Adipocyte (in vitro differentiated cells): ENCODE measurements around the gene AKR1B1.

Experiments
- DNase-seq: peaks from one replicate; pipeline ENCODE4 v3.0.0-alpha.2; 2015; ENCODE audit warnings: low read depth
- H3K27me3 ChIP-seq: replicated peaks from 2 replicates; pipeline ENCODE4 v1.7.0; 2013; ENCODE audit warnings: mild to moderate bottlenecking, low read length, moderate library complexity; ENCODE audit not compliant: control insufficient read depth, insufficient read depth
- H3K36me3 ChIP-seq: 2 replicates; pipeline ENCODE4 v1.7.0; 2013; ENCODE audit warnings: low read length, mild to moderate bottlenecking, moderate library complexity; ENCODE audit not compliant: control insufficient read depth, insufficient read depth, severe bottlenecking
- H3K4me1 ChIP-seq: 2 replicates; pipeline ENCODE4 v1.7.0; 2013; ENCODE audit warnings: mild to moderate bottlenecking, low read length, moderate library complexity; ENCODE audit not compliant: control insufficient read depth, insufficient read depth
- H3K4me3 ChIP-seq: 2 replicates; pipeline ENCODE4 v1.7.0; 2013; ENCODE audit warnings: mild to moderate bottlenecking, low read length, moderate library complexity
- H3K9ac ChIP-seq: 2 replicates; pipeline ENCODE4 v1.7.0; 2013; ENCODE audit warnings: mild to moderate bottlenecking, low read length, moderate library complexity
- H3K9me3 ChIP-seq: 2 replicates; pipeline ENCODE4 v1.7.0; 2013; ENCODE audit warnings: mild to moderate bottlenecking, low read length, moderate library complexity; ENCODE audit not compliant: control insufficient read depth

Gene AKR1B1

DNA sequence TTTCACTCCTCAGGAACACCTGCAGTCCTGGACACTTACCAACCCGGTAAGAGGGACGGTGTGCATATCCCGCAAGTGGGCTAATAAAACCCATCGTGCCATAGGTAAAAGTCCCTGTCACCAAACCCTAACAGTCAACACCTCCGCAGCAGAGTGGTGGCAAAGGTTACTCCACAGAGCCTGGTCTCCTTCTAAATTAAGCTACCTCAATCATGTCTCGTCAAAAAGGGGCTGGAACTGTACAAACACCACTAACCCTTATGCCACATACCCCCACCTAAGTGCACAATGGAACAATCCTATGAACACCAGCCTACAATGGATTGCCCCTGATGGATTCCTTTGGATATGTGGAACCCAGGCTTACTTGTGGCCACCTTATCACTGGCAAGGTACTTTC lies 9.6 kb upstream of the AKR1B1 start:
- no peaks in the 10 kb centered on the region for H3K27me3 ChIP-seq
- H3K9ac ChIP-seq, result no peak overlapping the region
- no peaks in the 10 kb centered on the region for H3K36me3 ChIP-seq
- H3K9me3 ChIP-seq, result peaks cover 18% of the 10 kb centered on the region
- H3K4me3 ChIP-seq, result no peak overlapping the region
- H3K4me1 ChIP-seq, result peaks cover 10% of the 10 kb centered on the region
- DNase-seq, result no peak

DNA sequence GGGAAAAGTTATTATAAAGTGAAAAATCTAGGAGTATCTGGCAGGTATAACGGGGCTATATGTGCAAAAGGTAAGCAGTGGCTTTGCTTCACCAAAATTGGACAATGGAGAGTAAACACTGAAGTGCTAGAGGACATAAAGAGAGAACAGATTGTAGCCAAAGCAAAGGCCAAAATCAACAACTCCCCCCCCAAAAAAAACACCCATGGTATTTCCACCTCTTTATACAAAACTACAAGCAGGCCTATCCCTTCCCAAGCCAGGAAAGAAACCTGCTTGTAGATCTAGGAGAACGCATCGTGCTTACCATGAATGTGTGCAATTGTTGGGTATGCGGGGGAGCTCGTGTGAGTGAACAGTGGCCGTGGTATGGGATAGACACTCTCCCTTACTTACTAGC lies 9.2 kb upstream of the AKR1B1 start:
- Histone ChIP-seq H3K4me1 (peaks cover 7% of the 10 kb centered on the region), H3K9ac (no peak overlapping the region), H3K9me3 (peaks cover 18% of the 10 kb centered on the region), H3K36me3 (no peaks in the 10 kb centered on the region), H3K27me3 (no peaks in the 10 kb centered on the region), H3K4me3 (no peak overlapping the region)
- DNase-seq, result no peak

DNA sequence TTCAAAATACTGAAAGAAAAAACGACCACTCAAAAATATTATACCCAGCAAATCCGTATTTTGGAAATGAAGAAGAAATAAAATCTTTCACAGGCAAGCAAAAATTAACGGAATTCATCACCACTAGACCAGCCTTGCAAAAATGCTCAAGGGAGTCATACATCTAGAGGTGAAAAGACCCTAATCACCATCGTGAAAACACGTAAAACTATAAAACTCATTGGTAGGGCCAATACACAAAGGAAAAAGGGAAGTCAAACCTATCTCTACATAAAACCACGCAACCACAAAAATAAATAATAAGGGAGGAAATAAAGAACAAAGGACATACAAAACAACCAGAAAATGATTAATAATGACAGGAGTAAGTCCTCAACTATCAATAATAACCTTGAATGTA lies 6.6 kb upstream of the AKR1B1 start:
- no peak overlapping the region for H3K9ac ChIP-seq
- peaks cover 16% of the 10 kb centered on the region for H3K4me1 ChIP-seq
- no peak for DNase-seq
- no peaks in the 10 kb centered on the region for H3K36me3 ChIP-seq
- no peak overlapping the region for H3K4me3 ChIP-seq
- H3K9me3 ChIP-seq, result peaks cover 18% of the 10 kb centered on the region
- no peaks in the 10 kb centered on the region for H3K27me3 ChIP-seq

DNA sequence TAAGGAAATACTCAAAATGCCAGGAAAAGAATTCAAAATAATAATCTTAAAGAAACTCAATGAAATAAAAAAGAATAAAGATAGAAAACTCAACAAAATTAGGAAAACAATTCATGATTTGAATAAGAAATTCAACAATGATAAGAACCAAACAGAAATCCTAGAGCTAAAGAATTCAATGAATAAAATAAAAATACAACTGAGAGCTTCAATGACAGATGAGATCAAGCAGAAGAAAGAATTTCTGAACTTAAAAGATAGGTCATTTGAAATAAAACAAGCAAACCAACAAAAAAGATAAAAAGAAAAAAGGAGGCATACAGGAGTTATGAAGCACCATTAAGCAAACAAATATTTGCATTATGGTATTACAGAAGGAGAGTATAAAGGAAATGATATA lies 5.6 kb upstream of the AKR1B1 start:
- Histone ChIP-seq H3K4me3 (no peak overlapping the region), H3K36me3 (no peaks in the 10 kb centered on the region), H3K9me3 (peaks cover 18% of the 10 kb centered on the region)

DNA sequence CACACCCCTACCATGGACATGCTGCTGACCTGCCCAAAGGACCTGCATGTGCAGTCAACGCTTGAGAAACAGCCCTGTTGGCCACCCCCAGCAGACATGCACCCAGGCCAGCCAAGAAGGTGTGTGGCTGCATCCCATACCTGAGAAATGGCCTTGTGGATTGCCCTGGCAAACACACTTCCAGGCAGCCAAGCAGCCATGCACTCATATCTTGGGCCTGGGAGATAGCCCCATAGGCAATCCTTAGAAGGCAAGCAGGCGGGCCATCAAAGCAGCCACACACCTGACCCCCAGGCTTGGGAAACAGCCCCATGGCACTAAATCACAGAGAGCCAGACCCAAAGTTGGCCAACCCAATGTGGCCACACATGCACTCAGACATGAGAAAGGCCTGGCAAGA lies 4.9 kb upstream of the AKR1B1 start:
- Histone ChIP-seq H3K9ac (no peak overlapping the region), H3K27me3 (no peaks in the 10 kb centered on the region), H3K9me3 (peaks cover 18% of the 10 kb centered on the region), H3K4me3 (no peak overlapping the region), H3K36me3 (no peaks in the 10 kb centered on the region), H3K4me1 (peaks cover 29% of the 10 kb centered on the region)
- no peak for DNase-seq

More for the DNA sequence above, 5.6 kb upstream of the AKR1B1 start:
- Histone ChIP-seq H3K4me1 (peaks cover 26% of the 10 kb centered on the region), H3K27me3 (no peaks in the 10 kb centered on the region), H3K9ac (no peak overlapping the region)
- DNase-seq, result no peak

DNA sequence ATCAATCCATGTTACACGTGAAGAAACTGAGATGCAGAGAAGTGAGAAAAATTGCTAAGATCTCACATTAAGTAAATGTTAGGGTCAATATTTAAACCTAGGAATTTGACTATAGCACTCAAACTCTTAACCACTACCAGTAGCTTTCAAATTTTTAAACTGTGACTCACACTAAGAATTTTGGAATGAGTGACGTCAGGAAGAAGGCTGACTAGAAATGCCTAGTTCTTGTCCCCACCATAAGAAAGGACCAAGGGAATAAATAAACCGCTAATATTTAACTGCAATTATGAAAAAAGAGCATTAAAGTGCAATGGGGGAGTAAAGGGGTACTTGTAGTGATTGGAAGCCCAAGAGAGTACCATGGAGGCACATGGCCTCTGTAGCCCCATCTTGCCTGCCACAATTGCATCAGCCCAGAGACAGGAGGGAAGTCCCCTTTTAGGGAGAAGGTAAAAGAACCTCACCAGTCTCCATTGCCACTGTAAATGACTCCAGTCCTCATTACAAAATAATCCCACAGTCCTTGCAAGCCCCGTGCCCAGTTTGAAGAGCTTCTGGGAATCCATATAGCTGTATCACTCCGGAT lies 3.5 kb upstream of the AKR1B1 start:
- no peak overlapping the region for H3K9ac ChIP-seq
- no peaks in the 10 kb centered on the region for H3K27me3 ChIP-seq
- H3K4me1 ChIP-seq, result peaks cover 37% of the 10 kb centered on the region
- no peak overlapping the region for H3K4me3 ChIP-seq
- H3K9me3 ChIP-seq, result peaks cover 18% of the 10 kb centered on the region
- H3K36me3 ChIP-seq, result no peaks in the 10 kb centered on the region
- peak; percentile 68 for DNase-seq

DNA sequence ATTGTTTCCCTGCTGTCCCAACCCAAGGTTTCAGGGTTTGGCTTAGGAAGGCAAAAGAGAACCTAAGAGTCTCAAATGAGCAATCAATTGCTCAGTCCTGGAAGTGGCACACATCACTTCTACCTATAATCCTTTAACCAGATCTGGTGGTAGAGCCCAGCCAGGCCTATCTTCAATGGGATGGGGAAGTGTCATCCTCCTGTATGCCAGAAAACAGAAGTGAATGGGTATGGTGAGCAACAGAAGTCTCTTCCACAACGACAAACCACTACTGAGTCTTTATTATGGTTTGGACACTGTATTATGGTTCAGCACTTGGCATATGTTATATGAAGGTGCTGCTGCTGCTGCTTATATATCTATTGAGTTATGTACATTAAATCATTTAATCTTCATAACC lies 3.0 kb upstream of the AKR1B1 start:
- Histone ChIP-seq H3K9ac (no peak overlapping the region), H3K9me3 (peaks cover 18% of the 10 kb centered on the region), H3K36me3 (no peaks in the 10 kb centered on the region), H3K27me3 (no peaks in the 10 kb centered on the region), H3K4me1 (peaks cover 40% of the 10 kb centered on the region), H3K4me3 (no peak overlapping the region)
- no peak for DNase-seq

DNA sequence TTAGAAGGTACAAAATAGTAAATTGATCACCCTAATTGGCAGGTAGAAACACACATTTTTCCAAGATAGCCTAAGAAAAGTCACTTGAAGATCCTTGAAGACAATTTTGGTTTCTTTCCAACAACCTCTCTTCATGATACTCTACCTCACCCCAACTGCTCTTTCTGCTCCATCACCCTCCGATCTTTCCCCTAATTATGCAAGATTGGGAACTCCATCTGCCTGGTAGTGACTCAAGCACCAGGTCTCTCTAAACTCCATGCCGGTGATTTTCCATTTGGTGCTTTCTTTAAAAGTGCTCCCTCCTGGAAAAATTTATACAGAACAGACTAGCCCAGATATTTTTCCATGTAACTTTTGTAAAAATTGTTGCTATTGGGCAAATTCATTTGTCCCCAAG lies 1.1 kb upstream of the AKR1B1 start:
- peaks cover 40% of the 10 kb centered on the region for H3K4me1 ChIP-seq
- peaks cover 4% of the 10 kb centered on the region for H3K36me3 ChIP-seq
- no peak for DNase-seq
- peaks cover 9% of the 10 kb centered on the region for H3K9me3 ChIP-seq
- peak overlapping the region; percentile 88 for H3K9ac ChIP-seq
- H3K27me3 ChIP-seq, result no peaks in the 10 kb centered on the region
- peak overlapping the region; percentile 91 for H3K4me3 ChIP-seq

DNA sequence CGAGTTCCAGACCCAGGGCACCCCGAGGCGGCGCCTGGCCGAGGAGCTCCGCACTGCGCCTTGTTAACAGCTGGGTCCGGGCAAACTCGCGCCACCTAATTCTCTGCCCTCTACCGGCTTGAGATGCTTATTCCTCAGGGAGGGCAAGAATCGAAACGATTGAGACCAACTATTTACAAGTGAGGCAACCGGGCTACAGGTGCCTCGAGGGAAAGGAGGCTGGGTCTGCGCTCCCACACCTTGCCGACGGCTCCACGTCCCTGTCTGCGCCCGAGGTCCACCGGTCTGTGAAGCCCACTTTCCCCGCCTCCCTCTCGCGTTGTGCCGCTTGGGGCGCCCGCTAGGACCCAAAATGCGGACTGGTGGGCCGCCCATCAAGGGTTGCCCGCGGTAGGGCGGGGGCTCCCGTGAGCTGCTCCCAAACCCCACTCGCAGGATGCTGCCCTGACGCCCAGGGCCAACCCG lies 527 bp downstream of the AKR1B1 start:
- Histone ChIP-seq H3K9ac (peak overlapping the region; percentile 88), H3K27me3 (no peaks in the 10 kb centered on the region), H3K4me1 (peaks cover 57% of the 10 kb centered on the region), H3K36me3 (peaks cover 4% of the 10 kb centered on the region), H3K4me3 (peak overlapping the region; percentile 91), H3K9me3 (no peaks in the 10 kb centered on the region)
- DNase-seq, result peak; percentile 75

DNA sequence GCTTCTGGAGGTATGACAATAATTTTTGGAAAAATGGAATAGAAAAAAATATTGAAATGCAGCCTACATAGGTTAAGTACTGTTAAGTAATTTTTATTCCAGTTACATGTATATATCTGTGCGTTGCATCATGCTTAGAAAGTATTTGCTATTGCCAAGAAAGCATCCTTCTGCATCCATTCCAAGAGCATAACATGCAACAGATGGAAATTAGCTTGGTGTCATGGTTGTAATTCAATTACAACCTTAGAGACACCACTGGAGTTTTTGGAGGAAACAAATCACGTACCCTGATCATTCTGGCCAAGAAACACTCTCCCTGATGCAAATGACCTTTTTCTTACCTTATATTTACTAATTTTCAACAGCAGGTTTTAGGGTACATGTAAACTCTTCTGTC lies 1.7 kb downstream of the AKR1B1 start:
- peak; percentile 73 for DNase-seq
- Histone ChIP-seq H3K9ac (peak overlapping the region; percentile 88), H3K4me1 (peaks cover 57% of the 10 kb centered on the region), H3K36me3 (peaks cover 4% of the 10 kb centered on the region), H3K27me3 (no peaks in the 10 kb centered on the region), H3K9me3 (no peaks in the 10 kb centered on the region), H3K4me3 (peak overlapping the region; percentile 91)

DNA sequence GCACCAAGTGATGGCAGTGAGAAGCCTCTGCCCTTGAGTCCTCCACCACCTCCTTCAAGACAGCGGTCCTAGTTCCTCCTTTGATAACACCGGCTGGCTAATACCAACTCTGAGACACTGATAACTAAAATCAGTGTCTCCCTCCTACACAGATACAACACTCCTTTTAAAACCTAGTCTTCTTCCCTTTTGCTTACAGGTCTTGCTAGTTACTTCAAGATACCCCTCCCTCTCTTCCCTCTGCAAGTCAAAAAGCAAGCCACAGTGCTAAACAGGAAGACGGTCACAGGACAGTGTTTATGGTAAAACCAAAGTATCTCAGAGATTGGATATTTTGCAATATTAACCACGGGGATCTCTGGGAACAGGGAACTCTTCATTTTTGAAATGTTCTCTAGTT lies 4.6 kb downstream of the AKR1B1 start:
- H3K4me1 ChIP-seq, result peaks cover 35% of the 10 kb centered on the region
- no peak for DNase-seq
- no peak overlapping the region for H3K9ac ChIP-seq
- H3K27me3 ChIP-seq, result no peaks in the 10 kb centered on the region
- H3K4me3 ChIP-seq, result no peak overlapping the region
- H3K36me3 ChIP-seq, result peaks cover 29% of the 10 kb centered on the region
- no peaks in the 10 kb centered on the region for H3K9me3 ChIP-seq

DNA sequence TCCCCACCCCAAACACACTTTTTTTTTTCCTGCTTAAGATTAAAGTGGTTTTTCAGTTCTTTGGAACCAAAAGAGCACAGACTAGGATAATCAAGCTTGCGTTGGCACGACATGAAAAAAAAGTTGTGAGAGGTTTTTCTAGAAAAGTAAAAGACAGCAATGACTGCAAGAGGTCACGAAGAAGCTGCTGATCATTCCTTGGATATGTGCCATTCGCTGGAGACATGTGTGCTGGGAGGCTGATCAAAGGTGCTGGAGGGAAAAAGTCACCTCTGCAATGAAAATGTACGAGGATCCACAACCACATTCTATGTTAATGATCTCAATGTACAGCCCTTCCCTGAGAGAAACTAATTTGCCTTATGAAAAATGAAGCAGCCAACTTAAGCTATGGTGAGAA lies 5.4 kb downstream of the AKR1B1 start:
- DNase-seq, result no peak
- peaks cover 35% of the 10 kb centered on the region for H3K36me3 ChIP-seq
- H3K9ac ChIP-seq, result no peak overlapping the region
- peaks cover 40% of the 10 kb centered on the region for H3K4me1 ChIP-seq
- no peaks in the 10 kb centered on the region for H3K9me3 ChIP-seq
- H3K4me3 ChIP-seq, result no peak overlapping the region
- no peaks in the 10 kb centered on the region for H3K27me3 ChIP-seq
